H9 (cell line): ENCODE measurements around the gene ZNF768. TPM values are rescaled to one million over a fixed set of nuclear protein-coding genes. Genes with fewer than 3 reads are reported as not detected.

Source experiments
- DNase-seq: peaks from one replicate; pipeline ENCODE4 v3.0.0-alpha.2; 2017
- H2AFZ ChIP-seq: one replicate; pipeline ENCODE4 v1.6.1; 2013; ENCODE audit warnings: mild to moderate bottlenecking, low read length, control low read depth, moderate library complexity
- H2AK5ac ChIP-seq: 2 replicates; pipeline ENCODE4 v1.6.1; 2013; ENCODE audit warnings: low read length, control low read depth, mixed read lengths; ENCODE audit not compliant: insufficient read length
- H2BK120ac ChIP-seq: one replicate; pipeline ENCODE4 v1.6.1; 2013; ENCODE audit warnings: low read depth, mild to moderate bottlenecking, low read length, control low read depth, inconsistent platforms; ENCODE audit not compliant: poor library complexity, severe bottlenecking
- H2BK12ac ChIP-seq: 2 replicates; pipeline ENCODE4 v1.6.1; 2013; ENCODE audit warnings: low read length, control low read depth, mixed read lengths, low read depth; ENCODE audit not compliant: insufficient read length
- H2BK15ac ChIP-seq: 2 replicates; pipeline ENCODE4 v1.6.1; 2013; ENCODE audit warnings: low read depth, low read length, control low read depth
- H2BK20ac ChIP-seq: one replicate; pipeline ENCODE4 v1.6.1; 2013; ENCODE audit warnings: low read depth, mild to moderate bottlenecking, low read length, control low read depth, inconsistent platforms; ENCODE audit not compliant: poor library complexity, severe bottlenecking
- H2BK5ac ChIP-seq: 2 replicates; pipeline ENCODE4 v1.6.1; 2013; ENCODE audit warnings: low read length, control low read depth, mixed read lengths; ENCODE audit not compliant: insufficient read length
- H3K14ac ChIP-seq: 2 replicates; pipeline ENCODE4 v1.6.1; 2013; ENCODE audit warnings: low read length, control low read depth; ENCODE audit not compliant: insufficient read depth
- H3K18ac ChIP-seq: 2 replicates; pipeline ENCODE4 v1.6.1; 2013; ENCODE audit warnings: low read depth, mild to moderate bottlenecking, mixed read lengths, low read length, control low read depth; ENCODE audit not compliant: insufficient read length
- H3K23ac ChIP-seq: 2 replicates; pipeline ENCODE4 v1.6.1; 2013; ENCODE audit warnings: low read length, control low read depth, mixed read lengths, low read depth; ENCODE audit not compliant: insufficient read length
- H3K23me2 ChIP-seq: 2 replicates; pipeline ENCODE4 v1.6.1; 2013; ENCODE audit warnings: low read depth, mild to moderate bottlenecking, mixed read lengths, low read length, control low read depth; ENCODE audit not compliant: insufficient read length, poor library complexity, severe bottlenecking
- H3K27ac ChIP-seq: 2 replicates; pipeline ENCODE4 v1.5.1; 2013; ENCODE audit warnings: low read length, control low read depth, mixed read lengths, low read depth; ENCODE audit not compliant: insufficient read length
- H3K27me3 ChIP-seq: 2 replicates; pipeline ENCODE4 v1.6.1; 2013; ENCODE audit warnings: low read length, control low read depth, inconsistent platforms; ENCODE audit not compliant: insufficient read depth
- H3K4ac ChIP-seq: 2 replicates; pipeline ENCODE4 v1.6.1; 2013; ENCODE audit warnings: low read depth, mild to moderate bottlenecking, control low read depth, inconsistent platforms, low read length, moderate library complexity
- H3K4me1 ChIP-seq: 2 replicates; pipeline ENCODE4 v1.6.1; 2013; ENCODE audit warnings: low read length, control low read depth, inconsistent platforms; ENCODE audit not compliant: insufficient read depth
- H3K4me2 ChIP-seq: 2 replicates; pipeline ENCODE4 v1.6.1; 2013; ENCODE audit warnings: low read length, control low read depth, mixed read lengths; ENCODE audit not compliant: insufficient read length, insufficient read depth
- H3K56ac ChIP-seq: 2 replicates; pipeline ENCODE4 v1.6.1; 2013; ENCODE audit warnings: low read depth, mild to moderate bottlenecking, mixed read lengths, low read length, control low read depth; ENCODE audit not compliant: insufficient read length
- H3K79me1 ChIP-seq: 2 replicates; pipeline ENCODE4 v1.6.1; 2013; ENCODE audit warnings: low read depth, mild to moderate bottlenecking, moderate library complexity, low read length, control low read depth, inconsistent platforms; ENCODE audit not compliant: insufficient read depth, poor library complexity, severe bottlenecking
- H3K79me2 ChIP-seq: 2 replicates; pipeline ENCODE4 v1.6.1; 2013; ENCODE audit warnings: low read length, control low read depth, inconsistent platforms; ENCODE audit not compliant: insufficient read depth
- H3K9ac ChIP-seq: 2 replicates; pipeline ENCODE4 v1.6.1; 2013; ENCODE audit warnings: low read length, control low read depth, mixed read lengths; ENCODE audit not compliant: insufficient read length; ENCODE audit errors: extremely low read depth
- H3K9me3 ChIP-seq: one replicate; pipeline ENCODE4 v1.6.1; 2013; ENCODE audit warnings: low read depth, low read length, inconsistent platforms; ENCODE audit not compliant: control insufficient read depth
- H3T11ph ChIP-seq: one replicate; pipeline ENCODE4 v1.6.1; 2013; ENCODE audit warnings: mild to moderate bottlenecking, low read length, control low read depth, inconsistent platforms
- H4K20me1 ChIP-seq: one replicate; pipeline ENCODE4 v1.6.1; 2013; ENCODE audit not compliant: control insufficient read depth, insufficient read length, insufficient read depth
- H4K5ac ChIP-seq: 2 replicates; pipeline ENCODE4 v1.6.1; 2013; ENCODE audit warnings: low read depth, mild to moderate bottlenecking, mixed read lengths, low read length, control low read depth; ENCODE audit not compliant: insufficient read length
- H4K8ac ChIP-seq: replicated peaks from 2 replicates; pipeline ENCODE4 v1.6.1; 2013; ENCODE audit warnings: low read length, control low read depth, mixed read lengths, low read depth; ENCODE audit not compliant: insufficient read length
- H4K91ac ChIP-seq: 2 replicates; pipeline ENCODE4 v1.6.1; 2013; ENCODE audit warnings: low read depth, mild to moderate bottlenecking, moderate library complexity, mixed read lengths, low read length, control low read depth; ENCODE audit not compliant: insufficient read length
- H3K27ac Mint-ChIP-seq, 3 experiments: 2 replicates in 2 of 3; 3 replicates in 1 of 3; pipeline ENCODE4 v1.8.0; 2020 to 2021; ENCODE audit warnings: mixed read lengths in 3 of 3, mild to moderate bottlenecking in 1 of 3, moderate library complexity in 1 of 3
- H3K27me3 Mint-ChIP-seq: 2 replicates; pipeline ENCODE4 v1.8.0; 2021; ENCODE audit warnings: low read depth, mild to moderate bottlenecking, moderate library complexity, mixed read lengths
- H3K36me3 Mint-ChIP-seq, 3 experiments: 2 replicates in 2 of 3; 3 replicates in 1 of 3; pipeline ENCODE4 v1.8.0; 2020 to 2021; ENCODE audit warnings: low read depth in 3 of 3, mixed read lengths in 3 of 3; ENCODE audit not compliant: insufficient read depth in 1 of 3
- H3K4me1 Mint-ChIP-seq, 2 experiments: 2 replicates each; pipeline ENCODE4 v1.8.0; 2020; ENCODE audit warnings: mixed read lengths in 2 of 2
- H3K4me3 Mint-ChIP-seq, 2 experiments: 2 replicates in 1 of 2; 3 replicates in 1 of 2; pipeline ENCODE4 v1.8.0; 2020 to 2021; ENCODE audit warnings: mild to moderate bottlenecking in 2 of 2, mixed read lengths in 2 of 2, moderate library complexity in 1 of 2
- H3K9me3 Mint-ChIP-seq, 2 experiments: 2 replicates in 1 of 2; 3 replicates in 1 of 2; pipeline ENCODE4 v1.8.0; 2020; ENCODE audit warnings: mild to moderate bottlenecking in 2 of 2, mixed read lengths in 2 of 2, moderate library complexity in 1 of 2
- CTCF ChIP-seq: fragments of 200-600 bp; sonication (generic); conservative IDR thresholded peaks from 3 replicates; pipeline ENCODE4 v1.8.0; 2021; ENCODE audit warnings: antibody characterized with exemption, mild to moderate bottlenecking
- WGBS: extraction: QIAGEN DNeasy Blood & Tissue Kit; methylation state at CpG from one replicate; pipeline ENCODE4 v1.1.7; 2013; ENCODE audit warnings: missing lambda C conversion rate, low lambda C conversion rate, mixed read lengths; ENCODE audit not compliant: insufficient read length; ENCODE audit errors: extremely low coverage; 5-methylcytosine and 5-hydroxymethylcytosine counted together
- total RNA-seq: library from RNA; stranded (reverse); gene quantifications from 2 replicates; pipeline ENCODE4 v1.2.1, GENCODE V29; 2021

The ZNF768 gene
- total RNA-seq, 1 experiment from 2014 or later = 40.0 TPM

- Histone ChIP-seq H3T11ph (no peak overlapping the region), H2AK5ac (no peak overlapping the region), H2AFZ (no peak overlapping the region), H3K27me3 (no peaks in the 10 kb centered on the region), H4K91ac (no peak overlapping the region), H2BK5ac (no peak overlapping the region), H3K9ac (no peak overlapping the region), H4K8ac (no peak overlapping the region), H3K4me1 (peaks cover 3% of the 10 kb centered on the region; the same call in 1 of the 2 replicates), H4K5ac (no peak overlapping the region), H3K27ac (no peak overlapping the region), H3K23me2 (no peaks in the 10 kb centered on the region), H2BK15ac (no peak overlapping the region), H4K20me1 (no peaks in the 10 kb centered on the region), H3K79me2 (no peaks in the 10 kb centered on the region), H3K56ac (no peak overlapping the region), H2BK20ac (no peak overlapping the region), H3K4me2 (no peak overlapping the region), H3K14ac (no peak overlapping the region), H3K18ac (no peak overlapping the region), H3K4ac (no peak overlapping the region), H3K79me1 (no peaks in the 10 kb centered on the region), H2BK120ac (no peak overlapping the region), H3K9me3 (no peaks in the 10 kb centered on the region), H2BK12ac (no peak overlapping the region), H3K23ac (no peak overlapping the region)
- TF ChIP-seq CTCF = no peak
- peaks cover 5 to 37% (median 33%) of the 10 kb centered on the region in 3 experiments for H3K36me3 Mint-ChIP-seq
- no peak for DNase-seq
- no CpG with 5 or more reads among the region's 3 CpGs for WGBS
- H3K4me1 Mint-ChIP-seq = peaks cover 22 to 31% of the 10 kb centered on the region in 2 experiments
- no peak overlapping the region for H3K4me3 Mint-ChIP-seq
- H3K27me3 Mint-ChIP-seq = peaks cover 4% of the 10 kb centered on the region; the same call in 1 of the 2 replicates
- H3K9me3 Mint-ChIP-seq = peaks cover 0 to 6% of the 10 kb centered on the region in 2 experiments; a peak in 1 of 5 replicates
- no peak overlapping the region for H3K27ac Mint-ChIP-seq
Observed at GRCh38 chr16:30551781-30552180, 25.4 kb upstream of the ZNF768 start.
